ENCODE results near the gene RAVER2. TPM values are rescaled to one million over a fixed set of nuclear protein-coding genes. Genes with fewer than 3 reads are reported as not detected.
A peak's percentile ranks its signal among the peaks of the same experiment; 100 is the strongest.

RAVER2 gene
- total and polyA plus RNA-seq, 2 of the 13 experiments (the other 11 are each of a cell fraction or from before 2014, with no cell fraction given): 11.4 to 15.4 TPM

- TF ChIP-seq, protein P1, sequence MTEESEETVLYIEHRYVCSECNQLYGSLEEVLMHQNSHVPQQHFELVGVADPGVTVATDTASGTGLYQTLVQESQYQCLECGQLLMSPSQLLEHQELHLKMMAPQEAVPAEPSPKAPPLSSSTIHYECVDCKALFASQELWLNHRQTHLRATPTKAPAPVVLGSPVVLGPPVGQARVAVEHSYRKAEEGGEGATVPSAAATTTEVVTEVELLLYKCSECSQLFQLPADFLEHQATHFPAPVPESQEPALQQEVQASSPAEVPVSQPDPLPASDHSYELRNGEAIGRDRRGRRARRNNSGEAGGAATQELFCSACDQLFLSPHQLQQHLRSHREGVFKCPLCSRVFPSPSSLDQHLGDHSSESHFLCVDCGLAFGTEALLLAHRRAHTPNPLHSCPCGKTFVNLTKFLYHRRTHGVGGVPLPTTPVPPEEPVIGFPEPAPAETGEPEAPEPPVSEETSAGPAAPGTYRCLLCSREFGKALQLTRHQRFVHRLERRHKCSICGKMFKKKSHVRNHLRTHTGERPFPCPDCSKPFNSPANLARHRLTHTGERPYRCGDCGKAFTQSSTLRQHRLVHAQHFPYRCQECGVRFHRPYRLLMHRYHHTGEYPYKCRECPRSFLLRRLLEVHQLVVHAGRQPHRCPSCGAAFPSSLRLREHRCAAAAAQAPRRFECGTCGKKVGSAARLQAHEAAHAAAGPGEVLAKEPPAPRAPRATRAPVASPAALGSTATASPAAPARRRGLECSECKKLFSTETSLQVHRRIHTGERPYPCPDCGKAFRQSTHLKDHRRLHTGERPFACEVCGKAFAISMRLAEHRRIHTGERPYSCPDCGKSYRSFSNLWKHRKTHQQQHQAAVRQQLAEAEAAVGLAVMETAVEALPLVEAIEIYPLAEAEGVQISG (CRISPR knock-in tag; IDR thresholded peaks at IDR 0.05): peak; percentile 44; the same call in 1 of the 2 replicates
- TF ChIP-seq, protein P2, sequence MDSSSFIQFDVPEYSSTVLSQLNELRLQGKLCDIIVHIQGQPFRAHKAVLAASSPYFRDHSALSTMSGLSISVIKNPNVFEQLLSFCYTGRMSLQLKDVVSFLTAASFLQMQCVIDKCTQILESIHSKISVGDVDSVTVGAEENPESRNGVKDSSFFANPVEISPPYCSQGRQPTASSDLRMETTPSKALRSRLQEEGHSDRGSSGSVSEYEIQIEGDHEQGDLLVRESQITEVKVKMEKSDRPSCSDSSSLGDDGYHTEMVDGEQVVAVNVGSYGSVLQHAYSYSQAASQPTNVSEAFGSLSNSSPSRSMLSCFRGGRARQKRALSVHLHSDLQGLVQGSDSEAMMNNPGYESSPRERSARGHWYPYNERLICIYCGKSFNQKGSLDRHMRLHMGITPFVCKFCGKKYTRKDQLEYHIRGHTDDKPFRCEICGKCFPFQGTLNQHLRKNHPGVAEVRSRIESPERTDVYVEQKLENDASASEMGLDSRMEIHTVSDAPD (CRISPR knock-in tag; IDR thresholded peaks at IDR 0.05): no peak
- TF ChIP-seq PITX1 (CRISPR knock-in tag; IDR thresholded peaks at IDR 0.05) (no peak), SIN3B (IDR thresholded peaks at IDR 0.05; ENCODE audit: low read length) (no peak), ZNF362 (CRISPR knock-in tag; IDR thresholded peaks at IDR 0.05; ENCODE audit: borderline replicate concordance) (0 out of 2 replicates have a peak, but pooled peaks have one; percentile 15), SP1 (IDR thresholded peaks at IDR 0.05) (no peak), SP1 (CRISPR knock-in tag; IDR thresholded peaks at IDR 0.05) (no peak), KDM5B (CRISPR knock-in tag; IDR thresholded peaks at IDR 0.05; ENCODE audit: borderline replicate concordance) (0 out of 2 replicates have a peak, but pooled peaks have one; percentile 33), HBP1 (CRISPR knock-in tag; IDR thresholded peaks at IDR 0.05; ENCODE audit: low read depth) (no peak), ZNF253 (CRISPR knock-in tag; IDR thresholded peaks at IDR 0.05; ENCODE audit: borderline replicate concordance) (no peak), PBX3 (CRISPR knock-in tag; IDR thresholded peaks at IDR 0.05; ENCODE audit: borderline replicate concordance) (no peak)
- TF ChIP-seq, protein P3, sequence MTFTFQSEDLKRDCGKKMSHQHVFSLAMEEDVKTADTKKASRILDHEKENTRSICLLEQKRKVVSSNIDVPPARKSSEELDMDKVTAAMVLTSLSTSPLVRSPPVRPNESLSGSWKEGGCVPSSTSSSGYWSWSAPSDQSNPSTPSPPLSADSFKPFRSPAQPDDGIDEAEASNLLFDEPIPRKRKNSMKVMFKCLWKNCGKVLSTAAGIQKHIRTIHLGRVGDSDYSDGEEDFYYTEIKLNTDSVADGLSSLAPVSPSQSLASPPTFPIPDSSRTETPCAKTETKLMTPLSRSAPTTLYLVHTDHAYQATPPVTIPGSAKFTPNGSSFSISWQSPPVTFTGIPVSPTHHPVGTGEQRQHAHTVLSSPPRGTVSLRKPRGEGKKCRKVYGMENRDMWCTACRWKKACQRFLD (CRISPR knock-in tag; IDR thresholded peaks at IDR 0.05; ENCODE audit: borderline replicate concordance): peak; percentile 57; the same call in 1 of the 2 replicates
- TF ChIP-seq, protein P4, sequence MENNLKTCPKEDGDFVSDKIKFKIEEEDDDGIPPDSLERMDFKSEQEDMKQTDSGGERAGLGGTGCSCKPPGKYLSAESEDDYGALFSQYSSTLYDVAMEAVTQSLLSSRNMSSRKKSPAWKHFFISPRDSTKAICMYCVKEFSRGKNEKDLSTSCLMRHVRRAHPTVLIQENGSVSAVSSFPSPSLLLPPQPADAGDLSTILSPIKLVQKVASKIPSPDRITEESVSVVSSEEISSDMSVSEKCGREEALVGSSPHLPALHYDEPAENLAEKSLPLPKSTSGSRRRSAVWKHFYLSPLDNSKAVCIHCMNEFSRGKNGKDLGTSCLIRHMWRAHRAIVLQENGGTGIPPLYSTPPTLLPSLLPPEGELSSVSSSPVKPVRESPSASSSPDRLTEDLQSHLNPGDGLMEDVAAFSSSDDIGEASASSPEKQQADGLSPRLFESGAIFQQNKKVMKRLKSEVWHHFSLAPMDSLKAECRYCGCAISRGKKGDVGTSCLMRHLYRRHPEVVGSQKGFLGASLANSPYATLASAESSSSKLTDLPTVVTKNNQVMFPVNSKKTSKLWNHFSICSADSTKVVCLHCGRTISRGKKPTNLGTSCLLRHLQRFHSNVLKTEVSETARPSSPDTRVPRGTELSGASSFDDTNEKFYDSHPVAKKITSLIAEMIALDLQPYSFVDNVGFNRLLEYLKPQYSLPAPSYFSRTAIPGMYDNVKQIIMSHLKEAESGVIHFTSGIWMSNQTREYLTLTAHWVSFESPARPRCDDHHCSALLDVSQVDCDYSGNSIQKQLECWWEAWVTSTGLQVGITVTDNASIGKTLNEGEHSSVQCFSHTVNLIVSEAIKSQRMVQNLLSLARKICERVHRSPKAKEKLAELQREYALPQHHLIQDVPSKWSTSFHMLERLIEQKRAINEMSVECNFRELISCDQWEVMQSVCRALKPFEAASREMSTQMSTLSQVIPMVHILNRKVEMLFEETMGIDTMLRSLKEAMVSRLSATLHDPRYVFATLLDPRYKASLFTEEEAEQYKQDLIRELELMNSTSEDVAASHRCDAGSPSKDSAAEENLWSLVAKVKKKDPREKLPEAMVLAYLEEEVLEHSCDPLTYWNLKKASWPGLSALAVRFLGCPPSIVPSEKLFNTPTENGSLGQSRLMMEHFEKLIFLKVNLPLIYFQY (CRISPR knock-in tag; IDR thresholded peaks at IDR 0.05; ENCODE audit: borderline replicate concordance): no peak
- TF ChIP-seq, protein P5, sequence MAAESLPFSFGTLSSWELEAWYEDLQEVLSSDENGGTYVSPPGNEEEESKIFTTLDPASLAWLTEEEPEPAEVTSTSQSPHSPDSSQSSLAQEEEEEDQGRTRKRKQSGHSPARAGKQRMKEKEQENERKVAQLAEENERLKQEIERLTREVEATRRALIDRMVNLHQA (CRISPR knock-in tag; IDR thresholded peaks at IDR 0.05): no peak
These were observed at the start of gene RAVER2 (continued) for GRCh38 chr1:64744492-64745180.
